Calu3 (cell line): ENCODE data around the gene CPED1. TPM values are rescaled to one million over a fixed set of nuclear protein-coding genes. Genes with fewer than 3 reads are reported as not detected.
"Not testable (repeated sequence)": the region's sequence is repeated elsewhere in the genome, so short reads cannot be mapped to it uniquely, and the experiment has no call there.

ENCODE experiments used
- BruUV-seq: library from RNA; stranded (reverse); fragments of 400-500 nt; replicated peaks from 2 replicates; lab custom pipeline; 2021; lab: Mats Ljungman, UMichigan
- CTCF ChIA-PET: fragments of 300-600 bp; sonication (Branson Sonifier 250); formaldehyde crosslinking; loops from one replicate; lab custom pipeline; 2022; ENCODE audit warnings: antibody characterized with exemption; lab: Charles Lee
- DNase-seq: peaks from one replicate; pipeline ENCODE4 v3.0.0; 2022
- H3K27ac Mint-ChIP-seq: one replicate; pipeline ENCODE4 v1.8.0; 2022; ENCODE audit warnings: mixed read lengths; ENCODE audit not compliant: unreplicated experiment
- H3K27me3 Mint-ChIP-seq: one replicate; pipeline ENCODE4 v1.8.0; 2022; ENCODE audit warnings: mixed read lengths; ENCODE audit not compliant: unreplicated experiment
- H3K36me3 Mint-ChIP-seq: one replicate; pipeline ENCODE4 v1.8.0; 2022; ENCODE audit warnings: mild to moderate bottlenecking, moderate library complexity, mixed read lengths; ENCODE audit not compliant: insufficient read depth, unreplicated experiment
- H3K4me1 Mint-ChIP-seq: one replicate; pipeline ENCODE4 v1.8.0; 2022; ENCODE audit warnings: mild to moderate bottlenecking, low read depth, mixed read lengths; ENCODE audit not compliant: unreplicated experiment
- H3K4me3 Mint-ChIP-seq: one replicate; pipeline ENCODE4 v1.8.0; 2022; ENCODE audit warnings: mild to moderate bottlenecking, low read depth, moderate library complexity, mixed read lengths; ENCODE audit not compliant: unreplicated experiment
- H3K9me3 Mint-ChIP-seq: one replicate; pipeline ENCODE4 v1.8.0; 2022; ENCODE audit warnings: low read depth, mixed read lengths; ENCODE audit not compliant: unreplicated experiment
- intact Hi-C: fragments of 100-400 bp; cut with micrococcal nuclease; formaldehyde crosslinking; loops from one replicate; pipeline ENCODE4 v1.10.0; 2022; ENCODE audit not compliant: unreplicated experiment
- total RNA-seq: library from RNA; stranded (reverse); gene quantifications from 2 replicates; pipeline ENCODE4 v1.2.3, GENCODE V29; 2022
- TF ChIP-seq, protein P1 (sequence below): fragments of 200-600 bp; IDR thresholded peaks from one replicate; pipeline ENCODE4 v1.8.0; 2022; ENCODE audit warnings: antibody characterized with exemption; ENCODE audit not compliant: unreplicated experiment

The CPED1 gene
- total RNA-seq, 1 experiment from 2014 or later, result 0.24 TPM

DNA sequence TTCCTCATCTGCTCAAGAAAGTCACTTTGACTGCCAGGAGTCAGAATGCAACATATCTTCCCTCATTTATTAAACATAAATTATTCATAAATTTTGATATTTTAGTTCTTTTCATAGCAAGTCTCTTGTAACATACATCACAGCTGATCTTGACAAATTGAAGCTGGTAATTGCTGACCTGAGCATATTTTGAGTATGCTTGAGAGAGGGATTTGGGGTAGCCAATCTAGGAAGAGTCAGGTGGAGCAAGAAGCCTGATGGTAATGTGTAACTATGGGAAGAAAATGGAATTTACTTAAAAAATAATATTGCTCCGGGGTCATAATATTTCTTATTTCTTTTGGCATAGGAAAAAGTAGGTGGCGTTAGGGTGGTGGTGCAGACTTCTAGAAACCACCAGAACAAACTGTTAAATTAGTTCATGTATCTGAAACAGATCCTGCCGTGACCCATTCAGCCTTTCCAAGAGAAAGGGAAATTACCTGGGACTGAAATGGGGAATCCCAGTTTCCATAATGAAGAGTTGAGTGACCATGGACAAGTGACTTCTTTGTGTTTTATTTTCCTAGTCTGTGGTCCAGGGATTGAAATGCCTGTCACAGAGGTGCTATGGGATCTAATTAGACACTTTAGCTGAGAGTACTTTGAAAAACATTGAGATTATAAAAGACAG lies 12.9 kb downstream of the CPED1 start:
- Mint-ChIP-seq H3K4me1 (peaks cover 17% of the 10 kb centered on the region), H3K36me3 (no peaks in the 10 kb centered on the region), H3K27ac (no peak overlapping the region), H3K4me3 (no peak overlapping the region), H3K27me3 (no peaks in the 10 kb centered on the region), H3K9me3 (no peaks in the 10 kb centered on the region)
- TF ChIP-seq, protein P1, sequence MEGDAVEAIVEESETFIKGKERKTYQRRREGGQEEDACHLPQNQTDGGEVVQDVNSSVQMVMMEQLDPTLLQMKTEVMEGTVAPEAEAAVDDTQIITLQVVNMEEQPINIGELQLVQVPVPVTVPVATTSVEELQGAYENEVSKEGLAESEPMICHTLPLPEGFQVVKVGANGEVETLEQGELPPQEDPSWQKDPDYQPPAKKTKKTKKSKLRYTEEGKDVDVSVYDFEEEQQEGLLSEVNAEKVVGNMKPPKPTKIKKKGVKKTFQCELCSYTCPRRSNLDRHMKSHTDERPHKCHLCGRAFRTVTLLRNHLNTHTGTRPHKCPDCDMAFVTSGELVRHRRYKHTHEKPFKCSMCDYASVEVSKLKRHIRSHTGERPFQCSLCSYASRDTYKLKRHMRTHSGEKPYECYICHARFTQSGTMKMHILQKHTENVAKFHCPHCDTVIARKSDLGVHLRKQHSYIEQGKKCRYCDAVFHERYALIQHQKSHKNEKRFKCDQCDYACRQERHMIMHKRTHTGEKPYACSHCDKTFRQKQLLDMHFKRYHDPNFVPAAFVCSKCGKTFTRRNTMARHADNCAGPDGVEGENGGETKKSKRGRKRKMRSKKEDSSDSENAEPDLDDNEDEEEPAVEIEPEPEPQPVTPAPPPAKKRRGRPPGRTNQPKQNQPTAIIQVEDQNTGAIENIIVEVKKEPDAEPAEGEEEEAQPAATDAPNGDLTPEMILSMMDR, result no peak
- CTCF ChIA-PET, result no interaction called here
- DNase-seq, result no peak
- intact Hi-C loops, result no loop called here
- BruUV-seq, result no TSS peak

DNA sequence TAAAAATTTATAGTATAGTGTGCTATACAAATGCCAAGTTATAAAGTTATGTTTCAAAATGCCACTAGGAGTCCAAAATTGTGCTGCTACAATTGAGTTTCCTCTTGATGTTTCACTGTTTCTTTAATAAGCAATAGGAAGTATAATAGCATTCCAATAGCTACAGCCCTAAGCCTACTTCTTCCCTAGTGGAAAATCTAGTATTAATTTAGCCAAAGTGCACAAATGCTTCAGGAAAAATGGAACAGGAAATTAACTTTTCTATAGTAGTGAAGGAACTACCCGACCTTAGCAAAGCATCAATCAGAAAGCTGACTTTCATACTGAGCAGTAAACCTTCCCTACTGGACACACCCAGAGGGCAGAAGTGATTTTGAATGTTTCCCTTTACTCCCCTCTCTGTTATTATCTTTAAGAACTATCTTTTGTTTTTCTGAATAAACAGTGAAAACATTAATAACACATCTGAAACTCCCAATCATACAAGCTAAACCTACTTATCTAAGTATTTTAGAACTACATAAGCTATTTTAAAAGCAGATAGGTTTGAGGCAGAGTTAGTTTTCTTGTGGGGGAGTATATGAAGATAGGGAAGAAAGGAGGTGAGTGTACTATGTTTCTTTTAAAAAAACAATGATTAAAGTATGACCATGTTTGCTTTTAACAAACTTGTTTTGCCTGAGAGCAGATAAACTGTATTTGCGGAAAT lies 13.7 kb downstream of the CPED1 start:
- H3K36me3 Mint-ChIP-seq, result no peaks in the 10 kb centered on the region
- H3K27me3 Mint-ChIP-seq, result no peaks in the 10 kb centered on the region
- TF ChIP-seq, protein P1, result no peak
- H3K9me3 Mint-ChIP-seq, result no peaks in the 10 kb centered on the region
- no peak for DNase-seq
- no peak overlapping the region for H3K4me3 Mint-ChIP-seq
- H3K4me1 Mint-ChIP-seq, result peaks cover 9% of the 10 kb centered on the region
- no TSS peak for BruUV-seq
- intact Hi-C loops, result no loop called here
- H3K27ac Mint-ChIP-seq, result no peak overlapping the region
- CTCF ChIA-PET, result no interaction called here

DNA sequence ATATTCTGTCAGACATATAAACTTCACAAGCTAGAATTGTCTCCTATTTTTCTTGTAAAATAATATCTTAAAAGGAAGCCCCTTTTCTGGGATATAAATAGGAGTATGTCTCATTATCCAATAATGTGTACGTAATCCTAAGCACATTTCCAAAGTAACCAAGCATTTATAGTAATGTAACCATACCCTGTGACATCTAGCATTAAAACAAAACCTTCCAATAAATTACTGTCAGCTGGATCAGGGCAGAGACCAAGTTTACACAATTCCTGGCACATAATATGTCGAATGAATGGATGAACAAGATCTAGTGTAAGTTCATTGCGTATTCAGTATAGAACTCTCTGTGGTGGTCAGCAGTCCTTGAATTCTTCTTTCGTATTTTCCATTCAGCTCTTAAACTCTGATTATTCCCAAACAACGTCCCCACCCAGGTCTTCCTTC lies 14.3 kb downstream of the CPED1 start:
- no peak for DNase-seq
- Mint-ChIP-seq H3K4me1 (peaks cover 8% of the 10 kb centered on the region), H3K4me3 (no peak overlapping the region), H3K36me3 (no peaks in the 10 kb centered on the region), H3K9me3 (no peaks in the 10 kb centered on the region), H3K27ac (no peak overlapping the region), H3K27me3 (no peaks in the 10 kb centered on the region)
- no TSS peak for BruUV-seq
- intact Hi-C loops, result no loop called here
- TF ChIP-seq, protein P1, result no peak
- CTCF ChIA-PET, result no interaction called here

DNA sequence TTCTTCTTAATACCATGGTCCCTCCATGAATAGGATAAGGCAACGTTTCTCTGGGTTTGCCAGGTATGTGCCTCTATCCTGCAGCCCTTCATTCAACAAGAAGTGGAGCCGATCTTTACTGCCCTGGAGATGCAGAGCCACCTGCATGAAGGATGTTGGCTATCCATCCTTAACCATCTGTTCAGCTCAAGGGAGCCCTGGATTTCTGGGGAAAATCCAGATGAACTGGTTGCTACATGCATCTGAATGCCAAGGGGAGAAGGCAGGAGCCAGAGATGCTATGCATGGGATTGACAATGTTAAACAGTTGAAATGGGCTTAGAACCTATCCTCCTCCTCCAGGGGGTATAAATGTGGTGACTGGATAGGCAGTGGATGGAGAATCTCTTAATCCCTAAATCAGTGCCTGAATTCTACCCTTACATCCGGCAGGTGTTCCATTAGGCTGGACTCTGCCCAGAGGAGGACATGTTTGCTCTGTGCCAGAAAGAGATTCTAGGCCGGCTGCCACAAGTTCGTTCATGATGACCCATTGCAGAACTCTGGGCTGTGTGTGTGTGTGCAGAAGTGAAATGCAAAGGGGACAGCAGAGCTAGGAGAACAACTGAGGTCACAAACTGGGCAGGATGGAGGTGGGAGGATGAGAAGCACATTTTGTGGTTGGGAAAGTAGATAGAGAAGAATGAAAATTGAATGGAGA lies 15.6 kb downstream of the CPED1 start:
- DNase-seq, result no peak
- CTCF ChIA-PET, result no interaction called here
- Mint-ChIP-seq H3K27ac (no peak overlapping the region), H3K4me3 (no peak overlapping the region), H3K27me3 (no peaks in the 10 kb centered on the region), H3K36me3 (no peaks in the 10 kb centered on the region), H3K4me1 (peaks cover 8% of the 10 kb centered on the region), H3K9me3 (no peaks in the 10 kb centered on the region)
- no TSS peak for BruUV-seq
- TF ChIP-seq, protein P1, result no peak
- intact Hi-C loops, result no loop called here

DNA sequence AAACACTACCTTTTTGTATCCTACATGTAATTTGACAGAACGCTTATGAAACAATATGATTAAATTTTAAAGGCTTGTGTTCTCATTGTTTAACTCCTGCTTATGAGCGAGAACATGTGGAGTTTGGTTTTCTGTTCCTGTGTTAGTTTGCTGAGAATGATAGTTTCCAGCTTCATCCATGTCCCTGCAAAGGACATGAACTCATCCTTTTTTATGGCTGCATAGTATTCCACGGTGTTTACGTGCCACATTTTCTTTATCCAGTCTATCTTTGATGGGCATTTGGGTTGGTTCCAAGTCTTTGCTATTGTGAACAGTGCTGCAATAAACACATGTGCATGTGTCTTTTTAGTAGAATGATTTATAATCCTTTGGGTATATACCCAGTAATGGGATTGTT lies 16.5 kb downstream of the CPED1 start:
- BruUV-seq, intact Hi-C loops, H3K4me3 Mint-ChIP-seq, H3K9me3 Mint-ChIP-seq, H3K27ac Mint-ChIP-seq, H3K27me3 Mint-ChIP-seq, DNase-seq, H3K36me3 Mint-ChIP-seq, CTCF ChIA-PET, H3K4me1 Mint-ChIP-seq: not testable (repeated sequence)
